Spleen (tissue), 7 donors: Measurements from ENCODE around the gene MAEA.

ENCODE experiments used
- CTCF ChIP-seq, 11 experiments: fragments of 200-600 bp in 7 of 11; fragments of 450-650 bp in 4 of 11; sonication (generic) in 4 of 11; IDR thresholded peaks in 8 of 11; conservative IDR thresholded peaks in 3 of 11; 1 replicate in 7 of 11; 2 replicates in 4 of 11; pipeline versions ENCODE4 v1.4.0 to v1.8.0; 2016 to 2021; ENCODE audit warnings: antibody characterized with exemption in 11 of 11, inconsistent platforms in 4 of 11, mild to moderate bottlenecking in 1 of 11
- POLR2A ChIP-seq, 3 donors: fragments of 450-650 bp; IDR thresholded peaks; one replicate each; pipeline ENCODE4 v1.5.1; 2017; ENCODE audit warnings: antibody characterized with exemption in 3 of 3, mild to moderate bottlenecking in 1 of 3
- donor health status: DM: no; HTN: no; CAD: no; lungs with moderate emphysema.
- donor health status: DM: no; HTN: no; CAD: no.
- donor health status: DM: no; HTN: no; CAD: no.

- no peak for TF ChIP-seq CTCF (IDR thresholded peaks at IDR 0.05 in 8 of 11, conservative IDR thresholded peaks at IDR 0.05 in 3 of 11)
- TF ChIP-seq POLR2A (IDR thresholded peaks at IDR 0.05): no peak
Measured at GRCh38 chr4:1318046-1318375, 28.3 kb downstream of the MAEA start.
